Measurements from ENCODE around the gene TMEM209.

The TMEM209 gene

DNA sequence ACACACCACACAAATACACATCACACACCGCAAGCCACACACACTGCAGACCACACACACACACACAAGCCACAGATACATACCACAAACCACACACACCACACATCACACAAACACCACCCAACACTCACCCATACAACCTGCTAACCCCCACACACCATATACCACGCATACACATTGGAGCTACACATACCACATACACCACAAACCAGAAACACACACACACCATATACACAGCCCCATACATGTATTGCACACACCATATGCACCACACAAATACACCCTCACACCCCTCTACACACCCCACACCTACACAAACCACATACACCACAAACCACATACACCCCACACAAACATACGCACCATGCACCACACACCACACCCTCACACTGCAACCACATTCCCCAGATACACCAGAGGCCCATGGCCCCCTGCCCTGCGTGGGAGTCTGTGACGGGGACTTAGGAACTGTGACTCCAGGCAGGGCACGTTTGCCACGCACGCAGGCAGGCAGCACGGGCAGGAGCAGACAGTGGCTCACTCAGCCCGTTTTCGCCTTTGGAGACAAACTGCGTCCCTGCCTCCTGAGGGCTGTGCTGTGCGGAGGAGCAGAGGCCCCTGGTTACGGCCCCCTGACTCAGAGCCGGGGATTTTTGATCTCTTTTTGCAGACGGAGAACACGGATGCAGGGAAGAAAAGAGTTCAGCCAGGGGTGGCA lies 52.6 kb downstream of the TMEM209 start:
- no peak overlapping the region for H3K4me3 ChIP-seq (ENCODE audit: low read depth, low read length)
- DNase-seq (ENCODE audit: low read depth) = no peak
- TF ChIP-seq, protein P1, sequence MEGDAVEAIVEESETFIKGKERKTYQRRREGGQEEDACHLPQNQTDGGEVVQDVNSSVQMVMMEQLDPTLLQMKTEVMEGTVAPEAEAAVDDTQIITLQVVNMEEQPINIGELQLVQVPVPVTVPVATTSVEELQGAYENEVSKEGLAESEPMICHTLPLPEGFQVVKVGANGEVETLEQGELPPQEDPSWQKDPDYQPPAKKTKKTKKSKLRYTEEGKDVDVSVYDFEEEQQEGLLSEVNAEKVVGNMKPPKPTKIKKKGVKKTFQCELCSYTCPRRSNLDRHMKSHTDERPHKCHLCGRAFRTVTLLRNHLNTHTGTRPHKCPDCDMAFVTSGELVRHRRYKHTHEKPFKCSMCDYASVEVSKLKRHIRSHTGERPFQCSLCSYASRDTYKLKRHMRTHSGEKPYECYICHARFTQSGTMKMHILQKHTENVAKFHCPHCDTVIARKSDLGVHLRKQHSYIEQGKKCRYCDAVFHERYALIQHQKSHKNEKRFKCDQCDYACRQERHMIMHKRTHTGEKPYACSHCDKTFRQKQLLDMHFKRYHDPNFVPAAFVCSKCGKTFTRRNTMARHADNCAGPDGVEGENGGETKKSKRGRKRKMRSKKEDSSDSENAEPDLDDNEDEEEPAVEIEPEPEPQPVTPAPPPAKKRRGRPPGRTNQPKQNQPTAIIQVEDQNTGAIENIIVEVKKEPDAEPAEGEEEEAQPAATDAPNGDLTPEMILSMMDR (IDR thresholded peaks at IDR 0.05; ENCODE audit: insufficient read depth, low read depth, low read length, missing control alignments) = no peak

DNA sequence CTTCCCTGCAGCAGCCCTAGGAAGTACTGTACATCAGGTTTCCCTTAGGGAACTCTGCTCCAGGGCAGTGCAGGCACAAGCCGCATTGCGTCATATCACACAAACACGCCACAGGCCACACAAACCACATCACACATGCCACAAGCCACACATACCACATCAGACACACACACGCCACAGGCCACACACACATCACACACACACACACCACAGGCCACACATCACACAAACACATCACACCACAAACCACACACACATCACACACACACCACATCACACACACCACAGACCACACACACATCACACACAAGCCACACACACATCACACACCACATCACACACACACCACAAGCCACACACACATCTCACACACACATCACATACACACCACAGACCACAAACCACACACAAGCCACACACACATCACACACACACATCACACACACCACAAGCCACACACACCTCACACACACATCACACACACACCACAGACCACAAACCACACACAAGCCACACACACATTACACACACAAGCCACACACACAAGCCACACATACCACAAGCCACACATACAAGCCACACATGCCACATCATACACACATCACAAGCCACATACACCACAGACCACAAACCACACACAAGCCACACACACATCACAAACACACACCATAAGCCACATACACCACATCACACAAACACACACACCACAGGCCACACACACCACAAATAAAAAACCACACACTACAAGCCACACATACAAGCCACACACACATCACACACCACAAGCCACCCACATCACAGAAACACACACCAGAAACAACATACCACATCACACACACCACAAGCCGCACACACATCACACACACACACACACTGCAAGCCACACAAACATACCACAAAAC lies 53.4 kb downstream of the TMEM209 start:
- TF ChIP-seq, protein P1 (IDR thresholded peaks at IDR 0.05; ENCODE audit: insufficient read depth, low read depth, low read length, missing control alignments) = no peak
- no peak overlapping the region for H3K4me3 ChIP-seq (ENCODE audit: low read depth, low read length)
- peak; percentile 40 for DNase-seq (ENCODE audit: low read depth)

DNA sequence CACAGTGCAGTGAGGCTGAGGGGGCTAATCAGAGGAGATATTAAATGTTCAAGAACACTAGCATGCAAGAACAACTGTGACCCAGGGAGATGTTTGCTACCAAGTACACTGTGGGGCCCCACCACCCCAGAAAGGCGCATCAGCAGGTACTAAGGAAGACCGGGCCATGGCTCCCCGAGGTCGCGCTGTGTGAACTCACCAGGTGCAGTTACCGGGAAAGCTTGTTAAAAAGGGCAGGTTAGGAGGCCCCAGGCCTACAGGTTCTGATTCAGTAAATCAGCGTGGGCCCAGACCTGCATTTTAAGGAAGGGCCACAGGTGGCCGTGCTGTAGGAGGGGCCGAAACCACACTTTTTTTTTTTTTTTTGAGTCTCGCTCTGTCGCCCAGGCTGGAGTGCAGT lies 54.6 kb downstream of the TMEM209 start:
- TF ChIP-seq, protein P1 (IDR thresholded peaks at IDR 0.05; ENCODE audit: insufficient read depth, low read depth, low read length, missing control alignments) = no peak
- no peak overlapping the region for H3K4me3 ChIP-seq (ENCODE audit: low read depth, low read length)
- peak; percentile 45 for DNase-seq (ENCODE audit: low read depth)

DNA sequence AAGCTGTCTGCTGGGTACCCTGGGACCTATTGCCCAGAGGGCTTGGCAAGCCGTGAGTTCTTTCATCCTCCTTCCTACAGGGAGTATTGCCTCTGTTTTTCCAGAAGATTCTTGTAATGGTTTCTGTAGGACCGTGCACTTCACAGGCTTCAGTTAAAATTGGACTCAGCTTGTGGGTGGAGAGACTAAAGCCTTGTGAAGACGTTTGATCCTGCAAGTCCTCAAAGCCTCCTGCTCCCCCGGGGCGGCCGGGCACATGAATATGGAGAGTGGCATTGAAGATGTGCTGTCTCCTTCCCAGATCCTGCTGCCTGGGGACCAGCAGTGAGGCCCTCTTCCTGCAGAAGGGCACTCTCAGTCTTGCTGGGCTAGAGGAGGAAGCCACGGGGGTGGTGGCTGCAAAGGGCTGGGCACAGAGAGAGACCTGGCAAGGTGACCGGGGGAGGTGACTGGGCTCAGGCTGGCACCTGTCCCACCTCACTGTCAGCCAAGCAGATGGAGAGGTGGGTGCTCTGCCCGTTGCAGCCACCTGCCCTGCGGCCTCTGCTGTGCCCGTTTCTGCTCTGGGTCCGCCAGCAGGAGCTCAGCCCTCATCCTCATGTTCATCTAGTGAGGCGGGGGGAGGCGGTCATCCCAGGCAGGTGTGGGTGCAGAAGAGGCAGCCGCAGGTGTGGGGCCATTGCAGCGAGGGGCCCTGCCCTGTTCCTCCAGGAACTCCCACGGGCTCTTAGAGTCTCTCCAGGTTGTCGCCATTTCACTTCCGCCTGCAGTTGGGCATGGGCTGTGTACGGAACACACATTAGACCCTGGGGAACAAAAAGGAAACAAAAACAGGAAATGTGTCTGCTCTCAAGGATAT lies 55.7 kb downstream of the TMEM209 start:
- no peak overlapping the region for H3K4me3 ChIP-seq (ENCODE audit: low read depth, low read length)
- DNase-seq (ENCODE audit: low read depth) = peak; percentile 68
- TF ChIP-seq, protein P1 (IDR thresholded peaks at IDR 0.05; ENCODE audit: insufficient read depth, low read depth, low read length, missing control alignments) = no peak

DNA sequence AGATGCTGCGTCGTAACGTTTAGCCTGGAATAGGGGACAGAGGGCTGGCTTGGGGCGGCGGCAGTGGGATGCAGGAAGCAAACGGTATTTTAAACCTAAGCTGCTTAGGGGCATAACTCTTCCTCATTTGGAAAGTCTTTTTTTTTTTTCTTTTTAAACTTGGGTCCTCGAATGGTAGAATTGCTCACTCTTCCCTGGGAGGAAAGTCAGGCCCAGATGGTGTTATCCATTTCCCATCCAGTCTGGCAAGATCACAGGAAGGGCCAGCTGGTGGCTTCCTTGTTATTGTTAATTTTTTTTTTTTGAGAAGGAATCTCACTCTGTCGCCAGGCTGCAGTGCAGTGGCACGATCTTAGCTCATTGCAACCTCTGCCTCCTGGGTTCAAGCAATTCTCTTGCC lies 56.6 kb downstream of the TMEM209 start:
- TF ChIP-seq, protein P1 (IDR thresholded peaks at IDR 0.05; ENCODE audit: insufficient read depth, low read depth, low read length, missing control alignments) = no peak
- H3K4me3 ChIP-seq (ENCODE audit: low read depth, low read length) = no peak overlapping the region
- no peak for DNase-seq (ENCODE audit: low read depth)

DNA sequence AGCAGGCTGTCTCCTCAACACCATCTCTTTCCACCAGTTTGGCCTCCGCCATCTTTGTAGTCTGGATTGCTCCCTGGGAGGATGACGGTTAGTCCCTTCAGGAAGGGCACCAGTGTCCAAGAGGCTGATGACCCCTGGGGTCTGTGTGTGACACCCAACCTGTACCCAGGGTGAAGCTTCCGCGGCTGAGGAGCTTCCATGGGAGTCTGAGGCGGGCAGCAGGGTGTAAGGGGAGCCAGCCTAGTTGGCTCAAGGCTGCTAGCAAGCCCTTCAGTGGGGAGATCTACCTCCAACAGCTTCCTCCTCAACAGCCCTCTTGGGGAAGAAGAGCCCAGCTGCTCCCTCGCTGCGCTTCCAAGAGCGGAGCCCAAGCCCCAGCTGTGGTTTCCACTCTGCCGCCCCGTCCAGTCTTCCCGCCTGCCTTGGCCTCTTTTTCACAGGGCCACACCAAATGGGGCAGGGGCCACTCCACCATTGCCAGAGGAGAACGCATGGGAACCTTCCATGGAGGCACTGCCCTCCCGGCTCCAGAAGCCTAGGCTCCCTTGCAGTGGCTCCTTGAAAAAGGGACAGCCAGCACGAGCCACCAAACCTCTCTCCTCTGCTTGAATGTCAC lies 57.4 kb downstream of the TMEM209 start:
- DNase-seq (ENCODE audit: low read depth) = no peak
- no peak overlapping the region for H3K4me3 ChIP-seq (ENCODE audit: low read depth, low read length)
- TF ChIP-seq, protein P1 (IDR thresholded peaks at IDR 0.05; ENCODE audit: insufficient read depth, low read depth, low read length, missing control alignments) = no peak
